ENCODE results near the gene HCAR2. TPM values are rescaled to one million over a fixed set of nuclear protein-coding genes. Genes with fewer than 3 reads are reported as not detected.
A peak's percentile ranks its signal among the peaks of the same experiment; 100 is the strongest.
"Not testable (repeated sequence)": the region's sequence is repeated elsewhere in the genome, so short reads cannot be mapped to it uniquely, and the experiment has no call there.

The HCAR2 gene
- total RNA-seq (2022) (0.16 and 0.18 TPM in 2 replicates), Bru-seq, nascent RNA (percentile 29 among the genes with signal in this experiment), BruChase-seq, experiment 1, labeled RNA remaining after a 2-hour chase (percentile 36 among the genes with signal in this experiment), BruChase-seq, experiment 2, labeled RNA remaining after a 6-hour chase (percentile 37 among the genes with signal in this experiment)
- long read RNA-seq: 0 reads

DNA sequence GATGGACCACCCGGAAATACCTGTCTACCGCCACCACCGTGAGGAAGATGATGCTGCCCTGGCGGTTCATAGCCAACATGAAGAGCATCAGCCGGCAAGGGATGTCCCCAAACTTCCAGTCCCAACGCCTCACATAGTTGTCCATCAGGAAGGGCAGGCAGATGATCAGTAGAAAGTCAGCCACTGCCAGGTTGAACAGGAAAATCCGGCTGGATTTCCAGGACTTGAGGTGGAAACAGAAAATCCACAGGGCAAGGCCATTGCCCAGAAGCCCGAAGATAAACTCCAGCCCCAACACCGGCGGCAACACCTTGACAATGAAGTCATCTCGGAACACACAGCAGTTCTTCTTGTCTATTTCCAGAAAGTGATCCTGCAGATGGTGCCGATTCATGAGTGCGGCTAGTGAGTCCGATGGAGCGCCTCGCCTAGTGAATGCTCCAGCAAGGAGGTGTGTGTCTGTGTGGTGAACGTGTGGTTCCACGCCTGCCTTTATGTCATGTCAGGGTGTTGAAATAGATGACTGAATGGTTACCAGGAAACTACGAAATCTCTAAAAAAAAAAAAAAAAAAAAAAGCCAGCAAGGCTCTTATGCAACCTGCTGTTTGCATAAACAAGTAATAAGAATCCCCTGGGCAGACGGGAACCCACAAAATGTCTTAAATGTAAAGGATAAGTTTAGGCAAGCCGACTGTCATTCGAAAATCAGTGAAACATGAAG, at the start of gene HCAR2:
TSS of gene HCAR2 (minus strand) at position 468 of the 722 bp plus-strand sequence. CDS start at position 394, 74 bp downstream.
- H3K9me3 Mint-ChIP-seq (ENCODE audit: unreplicated experiment); H3K9me3 ChIP-seq; intact Hi-C loops (cut with micrococcal nuclease; ENCODE audit: unreplicated experiment); H3K27me3 ChIP-seq (replicated peaks; ENCODE audit: control insufficient read depth, insufficient read depth, low read length); POLR2A ChIA-PET; H3K4me3 ChIP-seq (ENCODE audit: low read depth, low read length); H3K4me1 Mint-ChIP-seq (ENCODE audit: low read depth, unreplicated experiment); H3K4me1 ChIP-seq; CTCF ChIA-PET; H3K4me3 Mint-ChIP-seq (ENCODE audit: unreplicated experiment); BruUV-seq (replicated peaks); H3K36me3 ChIP-seq (ENCODE audit: control insufficient read depth, insufficient read depth, low read length); H3K36me3 Mint-ChIP-seq (ENCODE audit: insufficient read depth, unreplicated experiment); H3K27me3 Mint-ChIP-seq (ENCODE audit: insufficient read depth, unreplicated experiment); H3K27ac Mint-ChIP-seq (ENCODE audit: unreplicated experiment); DNase-seq: not testable (repeated sequence)

DNA sequence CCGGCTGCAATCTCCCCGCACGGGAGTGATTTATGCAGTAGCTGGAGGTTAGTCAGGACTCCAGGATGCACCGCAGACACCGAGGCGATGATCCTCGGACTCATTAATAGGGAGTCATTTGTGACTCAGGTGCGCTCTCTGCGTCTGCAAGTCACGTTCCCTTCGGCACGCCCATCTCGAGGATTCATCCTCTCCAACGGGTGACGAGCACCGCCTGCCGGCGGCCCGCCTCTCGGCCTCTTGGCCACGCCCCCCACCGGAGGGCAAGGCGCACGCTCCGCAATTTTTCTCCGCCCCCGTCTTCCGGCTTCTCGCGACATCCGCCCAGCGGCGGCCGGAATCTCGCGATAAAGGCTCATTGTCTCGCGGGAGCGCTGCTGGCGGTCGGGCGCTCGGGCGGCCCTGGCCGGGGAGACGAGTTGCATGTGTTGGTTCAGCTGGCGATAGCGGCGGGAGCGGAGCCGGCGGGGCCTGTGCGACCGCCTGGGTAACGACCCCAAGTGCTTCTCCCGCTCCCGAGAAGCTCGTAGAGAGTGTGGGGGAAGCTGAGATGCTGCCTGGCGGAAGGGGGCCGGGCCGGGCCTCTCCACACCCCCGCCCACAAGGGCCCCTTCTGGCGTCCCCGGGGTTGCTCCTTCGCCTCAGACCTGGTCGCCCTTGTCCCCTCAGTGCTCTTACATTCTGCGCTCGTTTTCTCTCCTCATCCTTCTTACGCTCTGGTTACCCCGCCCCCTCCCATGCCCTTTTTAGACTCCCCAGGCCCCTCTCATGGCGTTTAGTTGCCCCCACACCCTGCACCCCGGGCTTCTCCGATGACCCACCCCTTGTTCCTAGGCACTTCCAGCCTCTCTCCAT, 49.5 kb upstream of the HCAR2 start, which contains the start of gene DENR:
TSS of gene DENR (plus strand) at position 361 of the 855 bp plus-strand sequence. CDS start 878 bp downstream, outside the sequence.
- Mint-ChIP-seq H3K27ac (ENCODE audit: unreplicated experiment) (peak within 1 kb of the TSS; percentile 93), H3K36me3 (ENCODE audit: insufficient read depth, unreplicated experiment) (peaks cover 49% of the 10 kb centered on the region), H3K9me3 (ENCODE audit: unreplicated experiment) (no peaks in the 10 kb centered on the region), H3K27me3 (ENCODE audit: insufficient read depth, unreplicated experiment) (no peaks in the 10 kb centered on the region), H3K4me3 (ENCODE audit: unreplicated experiment) (peak within 1 kb of the TSS; percentile 97), H3K4me1 (ENCODE audit: low read depth, unreplicated experiment) (peaks cover 37% of the 10 kb centered on the region)
- ChIA-PET POLR2A (no interaction called here), CTCF (interaction anchor here (0.9 to 2.1 kb wide), 4 partner anchors 92 to 346 kb away, joined by 3 to 17 read pairs (median 4); no protein-coding TSS in a partner anchor)
- H3K36me3 ChIP-seq (ENCODE audit: control insufficient read depth, insufficient read depth, low read length): no peaks in the 10 kb centered on the region
- peak; percentile 98 to 99 for DNase-seq
- peaks cover 31% of the 10 kb centered on the region for H3K4me1 ChIP-seq
- TF ChIP-seq, protein P1, sequence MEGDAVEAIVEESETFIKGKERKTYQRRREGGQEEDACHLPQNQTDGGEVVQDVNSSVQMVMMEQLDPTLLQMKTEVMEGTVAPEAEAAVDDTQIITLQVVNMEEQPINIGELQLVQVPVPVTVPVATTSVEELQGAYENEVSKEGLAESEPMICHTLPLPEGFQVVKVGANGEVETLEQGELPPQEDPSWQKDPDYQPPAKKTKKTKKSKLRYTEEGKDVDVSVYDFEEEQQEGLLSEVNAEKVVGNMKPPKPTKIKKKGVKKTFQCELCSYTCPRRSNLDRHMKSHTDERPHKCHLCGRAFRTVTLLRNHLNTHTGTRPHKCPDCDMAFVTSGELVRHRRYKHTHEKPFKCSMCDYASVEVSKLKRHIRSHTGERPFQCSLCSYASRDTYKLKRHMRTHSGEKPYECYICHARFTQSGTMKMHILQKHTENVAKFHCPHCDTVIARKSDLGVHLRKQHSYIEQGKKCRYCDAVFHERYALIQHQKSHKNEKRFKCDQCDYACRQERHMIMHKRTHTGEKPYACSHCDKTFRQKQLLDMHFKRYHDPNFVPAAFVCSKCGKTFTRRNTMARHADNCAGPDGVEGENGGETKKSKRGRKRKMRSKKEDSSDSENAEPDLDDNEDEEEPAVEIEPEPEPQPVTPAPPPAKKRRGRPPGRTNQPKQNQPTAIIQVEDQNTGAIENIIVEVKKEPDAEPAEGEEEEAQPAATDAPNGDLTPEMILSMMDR (IDR thresholded peaks at IDR 0.05; ENCODE audit: insufficient read depth in 1 of 2, low read depth in 1 of 2, low read length in 1 of 2, severe bottlenecking in 1 of 2, unreplicated experiment in 1 of 2): peak; percentile 78 to 93
- peak within 1 kb of the TSS; percentile 69 for H3K4me3 ChIP-seq (ENCODE audit: low read depth, low read length)
- H3K27me3 ChIP-seq (replicated peaks; ENCODE audit: control insufficient read depth, insufficient read depth, low read length): no peaks in the 10 kb centered on the region
- no peaks in the 10 kb centered on the region for H3K9me3 ChIP-seq
- no TSS peak for BruUV-seq (replicated peaks)
- intact Hi-C loops (cut with micrococcal nuclease; ENCODE audit: unreplicated experiment): loop anchor here (1.0 to 5.0 kb wide), 3 partner anchors 75 to 226 kb away; partner anchors contain the start of genes KNTC1 and RSRC2

DNA sequence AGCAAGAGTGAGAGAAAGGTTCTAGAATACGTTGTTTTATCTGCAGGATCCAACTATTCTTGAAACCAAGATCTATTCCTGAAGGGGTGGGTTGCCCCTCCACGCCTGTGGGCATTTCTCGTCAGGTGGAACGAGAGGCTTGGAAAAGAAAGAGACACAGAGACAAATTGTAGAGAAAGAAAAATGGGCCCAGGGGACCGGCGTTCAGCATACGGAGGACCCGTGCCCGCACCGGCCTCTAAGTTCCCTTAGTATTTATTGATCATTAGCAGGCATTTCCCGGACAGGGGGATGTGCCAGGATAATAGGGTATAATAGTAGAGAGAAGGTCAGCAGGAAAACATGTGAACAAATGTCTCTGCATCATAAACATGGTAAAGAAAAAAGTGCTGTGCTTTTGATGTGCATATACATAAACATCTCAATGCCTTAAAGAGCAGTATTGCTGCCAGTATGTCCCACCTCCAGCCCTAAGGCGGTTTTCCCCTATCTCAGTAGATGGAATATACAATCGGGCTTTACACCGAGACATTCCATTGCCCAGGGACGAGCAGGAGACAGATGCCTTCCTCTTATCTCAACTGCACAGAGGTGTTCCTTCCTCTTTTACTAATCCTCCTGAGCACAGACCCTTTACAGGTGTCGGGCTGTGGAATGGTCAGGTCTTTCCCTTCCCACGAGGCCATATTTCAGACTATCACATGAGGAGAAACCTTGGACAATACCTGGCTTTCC, 47.8 kb upstream of the HCAR2 start:
- peaks cover 31% of the 10 kb centered on the region for H3K4me1 ChIP-seq
- POLR2A ChIA-PET; H3K9me3 Mint-ChIP-seq (ENCODE audit: unreplicated experiment); H3K27me3 Mint-ChIP-seq (ENCODE audit: insufficient read depth, unreplicated experiment); H3K9me3 ChIP-seq; H3K36me3 ChIP-seq (ENCODE audit: control insufficient read depth, insufficient read depth, low read length); H3K27me3 ChIP-seq (replicated peaks; ENCODE audit: control insufficient read depth, insufficient read depth, low read length): not testable (repeated sequence)
- TSS peak; percentile 41 for BruUV-seq (replicated peaks)
- H3K27ac Mint-ChIP-seq (ENCODE audit: unreplicated experiment): peak overlapping the region; percentile 93
- intact Hi-C loops (cut with micrococcal nuclease; ENCODE audit: unreplicated experiment): loop anchor here (1.0 to 5.0 kb wide), 2 partner anchors 25 to 74 kb away; no protein-coding TSS in a partner anchor
- peaks cover 37% of the 10 kb centered on the region for H3K4me1 Mint-ChIP-seq (ENCODE audit: low read depth, unreplicated experiment)
- peaks cover 32% of the 10 kb centered on the region for H3K36me3 Mint-ChIP-seq (ENCODE audit: insufficient read depth, unreplicated experiment)
- H3K4me3 Mint-ChIP-seq (ENCODE audit: unreplicated experiment): peak overlapping the region; percentile 97
- 0 out of 2 replicates have a peak overlapping the region, but pooled peaks have one; percentile 13 for H3K4me3 ChIP-seq (ENCODE audit: low read depth, low read length)
- CTCF ChIA-PET: interaction anchor here (2.1 kb wide), 1 partner anchor 114 kb away, joined by 17 read pairs; no protein-coding TSS in a partner anchor
- DNase-seq: peak; percentile 48 to 65
